Loucy (cell line): ENCODE results near the gene RBFOX2.

Experiments
- H2AFZ ChIP-seq: fragments of 200-600 bp; sonication (generic); 2 replicates; pipeline ENCODE4 v1.6.0; 2016; ENCODE audit warnings: antibody characterized with exemption, mild to moderate bottlenecking, low read length, moderate library complexity
- H3F3A ChIP-seq: fragments of 200-600 bp; 2 replicates; pipeline ENCODE4 v1.6.0; 2016; ENCODE audit warnings: antibody characterized with exemption, low read depth, mild to moderate bottlenecking
- H3K27me3 ChIP-seq: fragments of 200-600 bp; sonication (generic); 2 replicates; pipeline ENCODE4 v1.6.1; 2014; ENCODE audit warnings: low read length, mild to moderate bottlenecking; ENCODE audit not compliant: insufficient read depth, poor library complexity, severe bottlenecking
- H3K36me3 ChIP-seq: fragments of 200-600 bp; sonication (generic); 2 replicates; pipeline ENCODE4 v1.6.1; 2016; ENCODE audit warnings: low read length; ENCODE audit not compliant: insufficient read depth
- H3K4me1 ChIP-seq: fragments of 200-600 bp; sonication (generic); 2 replicates; pipeline ENCODE4 v1.5.1; 2014; ENCODE audit warnings: low read length, mild to moderate bottlenecking; ENCODE audit not compliant: insufficient read depth, poor library complexity, severe bottlenecking
- H3K4me2 ChIP-seq: fragments of 200-600 bp; sonication (generic); 2 replicates; pipeline ENCODE4 v1.6.0; 2014; ENCODE audit warnings: antibody characterized with exemption, low read length, low read depth, mild to moderate bottlenecking; ENCODE audit not compliant: poor library complexity, severe bottlenecking
- H3K4me3 ChIP-seq: fragments of 200-600 bp; sonication (generic); 2 replicates; pipeline ENCODE4 v1.5.1; 2014; ENCODE audit warnings: low read length, mild to moderate bottlenecking, mixed read lengths; ENCODE audit not compliant: poor library complexity, severe bottlenecking
- H3K79me2 ChIP-seq: fragments of 200-600 bp; sonication (generic); 2 replicates; pipeline ENCODE4 v1.6.1; 2014; ENCODE audit warnings: low read length; ENCODE audit not compliant: insufficient read depth
- H3K9ac ChIP-seq: fragments of 200-600 bp; sonication (generic); 2 replicates; pipeline ENCODE4 v1.6.0; 2014; ENCODE audit warnings: mild to moderate bottlenecking, low read depth, low read length, moderate library complexity; ENCODE audit not compliant: poor library complexity, severe bottlenecking
- H3K9me2 ChIP-seq: fragments of 200-600 bp; sonication (generic); replicated peaks from 2 replicates; pipeline ENCODE4 v1.6.1; 2016; ENCODE audit warnings: low read depth, low read length, mixed read lengths
- H3K9me3 ChIP-seq: fragments of 200-600 bp; sonication (generic); 2 replicates; pipeline ENCODE4 v1.6.1; 2014; ENCODE audit warnings: mild to moderate bottlenecking, antibody characterized with exemption, low read length, low read depth; ENCODE audit not compliant: insufficient read depth
- H4K20me1 ChIP-seq: fragments of 200-600 bp; sonication (generic); 2 replicates; pipeline ENCODE4 v1.6.0; 2014; ENCODE audit warnings: antibody characterized with exemption, low read length, mild to moderate bottlenecking; ENCODE audit not compliant: insufficient read depth, poor library complexity, severe bottlenecking
- EZH2phosphoT487 ChIP-seq: fragments of 200-600 bp; IDR thresholded peaks from 2 replicates; pipeline ENCODE4 v1.6.1; 2018; ENCODE audit warnings: antibody characterized with exemption, mild to moderate bottlenecking, moderate library complexity, borderline replicate concordance
- TF ChIP-seq, protein P1 (sequence below): fragments of 200-600 bp; sonication (generic); conservative IDR thresholded peaks from 2 replicates; pipeline ENCODE4 v1.5.1; 2014; ENCODE audit warnings: mild to moderate bottlenecking, antibody characterized with exemption, low read length

RBFOX2 gene

DNA sequence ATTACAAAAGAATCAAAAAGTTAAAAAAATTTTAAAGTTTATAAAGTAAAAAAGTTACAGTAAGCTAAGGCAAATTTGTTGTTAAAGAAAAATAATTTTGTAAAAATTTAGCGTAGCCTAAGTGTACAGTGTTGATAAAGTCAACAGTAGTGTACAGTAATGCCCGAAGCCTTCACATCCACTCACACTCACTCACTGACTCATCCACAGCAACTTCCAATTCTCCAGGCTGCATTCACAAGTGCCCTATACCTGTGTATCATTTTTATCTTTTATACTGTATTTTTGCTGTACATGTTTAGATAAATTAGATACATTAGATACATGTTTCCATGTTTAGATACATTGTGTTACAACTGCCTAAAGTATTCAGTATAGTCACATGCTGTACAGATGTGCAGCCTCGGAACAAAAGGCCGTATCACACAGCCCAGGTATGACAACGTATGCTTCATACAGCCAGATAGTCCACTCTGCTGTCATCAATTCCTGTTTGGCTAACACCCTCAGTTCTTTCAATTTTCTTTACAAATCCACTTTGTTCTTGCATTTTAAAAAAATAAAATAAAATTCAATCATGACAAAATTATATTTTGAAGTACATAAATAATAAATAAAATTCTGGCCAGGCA is 80.7 kb downstream of the RBFOX2 start:
- no peaks in the 10 kb centered on the region for H3F3A ChIP-seq
- H3K9me2 ChIP-seq = no peaks in the 10 kb centered on the region
- no peaks in the 10 kb centered on the region for H3K36me3 ChIP-seq
- no peak overlapping the region for H3K4me3 ChIP-seq
- H3K9me3 ChIP-seq = no peaks in the 10 kb centered on the region
- H3K27me3 ChIP-seq = no peaks in the 10 kb centered on the region
- H3K79me2 ChIP-seq = no peaks in the 10 kb centered on the region
- H3K4me1 ChIP-seq = no peaks in the 10 kb centered on the region
- no peak overlapping the region for H3K9ac ChIP-seq
- TF ChIP-seq, protein P1, sequence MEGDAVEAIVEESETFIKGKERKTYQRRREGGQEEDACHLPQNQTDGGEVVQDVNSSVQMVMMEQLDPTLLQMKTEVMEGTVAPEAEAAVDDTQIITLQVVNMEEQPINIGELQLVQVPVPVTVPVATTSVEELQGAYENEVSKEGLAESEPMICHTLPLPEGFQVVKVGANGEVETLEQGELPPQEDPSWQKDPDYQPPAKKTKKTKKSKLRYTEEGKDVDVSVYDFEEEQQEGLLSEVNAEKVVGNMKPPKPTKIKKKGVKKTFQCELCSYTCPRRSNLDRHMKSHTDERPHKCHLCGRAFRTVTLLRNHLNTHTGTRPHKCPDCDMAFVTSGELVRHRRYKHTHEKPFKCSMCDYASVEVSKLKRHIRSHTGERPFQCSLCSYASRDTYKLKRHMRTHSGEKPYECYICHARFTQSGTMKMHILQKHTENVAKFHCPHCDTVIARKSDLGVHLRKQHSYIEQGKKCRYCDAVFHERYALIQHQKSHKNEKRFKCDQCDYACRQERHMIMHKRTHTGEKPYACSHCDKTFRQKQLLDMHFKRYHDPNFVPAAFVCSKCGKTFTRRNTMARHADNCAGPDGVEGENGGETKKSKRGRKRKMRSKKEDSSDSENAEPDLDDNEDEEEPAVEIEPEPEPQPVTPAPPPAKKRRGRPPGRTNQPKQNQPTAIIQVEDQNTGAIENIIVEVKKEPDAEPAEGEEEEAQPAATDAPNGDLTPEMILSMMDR = no peak
- TF ChIP-seq EZH2phosphoT487 = no peak
- no peak overlapping the region for H3K4me2 ChIP-seq
- H2AFZ ChIP-seq = no peak overlapping the region
- H4K20me1 ChIP-seq = no peaks in the 10 kb centered on the region

DNA sequence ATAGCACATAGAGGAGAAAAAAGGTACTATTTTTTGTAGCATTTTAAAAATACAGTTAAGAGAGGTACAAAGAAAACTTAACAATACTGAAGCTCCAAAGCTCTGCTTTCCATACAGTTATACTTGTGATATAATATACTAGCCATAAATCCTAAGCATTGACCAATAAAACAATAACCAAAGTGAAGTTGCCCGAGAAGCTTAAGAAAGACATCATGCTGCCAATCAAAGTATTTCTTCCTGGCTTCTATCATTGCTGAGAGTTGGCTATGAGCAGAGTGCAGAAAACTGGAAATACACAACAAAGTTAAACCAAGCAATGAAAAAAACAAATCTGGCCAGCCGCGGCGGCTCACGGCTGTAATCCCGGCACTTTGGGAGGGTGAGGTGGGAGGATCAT is 84.2 kb downstream of the RBFOX2 start:
- no peak overlapping the region for H2AFZ ChIP-seq
- H3K36me3 ChIP-seq = no peaks in the 10 kb centered on the region
- H3K4me3 ChIP-seq = no peak overlapping the region

DNA sequence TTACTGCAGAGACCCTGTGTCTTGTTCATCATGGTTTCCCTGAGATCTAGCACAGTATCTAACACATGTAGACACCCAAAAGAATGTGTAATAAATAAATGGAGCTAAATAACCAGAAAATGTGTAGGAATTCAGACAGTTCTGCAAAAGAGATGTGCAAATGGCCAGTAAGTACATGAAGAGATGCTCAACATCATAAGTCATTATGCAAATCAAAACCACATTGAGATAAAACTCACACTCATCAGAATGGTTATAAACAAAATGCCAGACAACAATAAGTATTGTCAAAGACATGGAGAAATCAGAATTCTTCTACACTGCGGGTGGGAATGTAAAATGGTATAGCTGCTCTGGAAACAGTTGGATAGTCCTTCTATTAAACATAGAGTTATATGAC is 88.5 kb downstream of the RBFOX2 start:
- Histone ChIP-seq H3K4me2 (no peak overlapping the region), H3F3A (no peaks in the 10 kb centered on the region), H3K9me3 (no peaks in the 10 kb centered on the region), H3K9ac (no peak overlapping the region), H3K4me3 (no peak overlapping the region), H2AFZ (no peak overlapping the region), H4K20me1 (no peaks in the 10 kb centered on the region), H3K9me2 (no peaks in the 10 kb centered on the region), H3K79me2 (no peaks in the 10 kb centered on the region), H3K27me3 (no peaks in the 10 kb centered on the region), H3K36me3 (no peaks in the 10 kb centered on the region), H3K4me1 (peaks cover 10% of the 10 kb centered on the region)
- no peak for TF ChIP-seq EZH2phosphoT487
- TF ChIP-seq, protein P1 = no peak

More for the DNA sequence above, 84.2 kb downstream of the RBFOX2 start:
- Histone ChIP-seq H3K79me2 (no peaks in the 10 kb centered on the region), H3K9me3 (no peaks in the 10 kb centered on the region), H3K9ac (no peak overlapping the region), H3K27me3 (no peaks in the 10 kb centered on the region), H3K9me2 (no peaks in the 10 kb centered on the region), H3K4me1 (no peaks in the 10 kb centered on the region), H4K20me1 (no peaks in the 10 kb centered on the region), H3K4me2 (no peak overlapping the region), H3F3A (no peaks in the 10 kb centered on the region)
- no peak for TF ChIP-seq EZH2phosphoT487
- TF ChIP-seq, protein P1 = no peak
